HFFc6 (cell line): ENCODE measurements around the gene PILRB. TPM values are rescaled to one million over a fixed set of nuclear protein-coding genes. Genes with fewer than 3 reads are reported as not detected.
"Not testable (repeated sequence)": the region's sequence is repeated elsewhere in the genome, so short reads cannot be mapped to it uniquely, and the experiment has no call there.

Experiments
- DNase-seq: peaks from one replicate; pipeline ENCODE4 v3.0.0-alpha.2; 2018
- H3K27ac Mint-ChIP-seq: 2 replicates; pipeline ENCODE4 v1.8.0; 2020; ENCODE audit warnings: mild to moderate bottlenecking, mixed read lengths
- H3K27me3 Mint-ChIP-seq: 2 replicates; pipeline ENCODE4 v1.8.0; 2021; ENCODE audit warnings: mild to moderate bottlenecking, moderate library complexity, mixed read lengths; ENCODE audit not compliant: insufficient read depth
- H3K36me3 Mint-ChIP-seq: 2 replicates; pipeline ENCODE4 v1.8.0; 2021; ENCODE audit warnings: low read depth, mixed read lengths
- H3K4me1 Mint-ChIP-seq: 2 replicates; pipeline ENCODE4 v1.8.0; 2020; ENCODE audit warnings: low read depth, mixed read lengths
- H3K4me3 Mint-ChIP-seq: 2 replicates; pipeline ENCODE4 v1.8.0; 2020; ENCODE audit warnings: mild to moderate bottlenecking, moderate library complexity, mixed read lengths
- H3K9me3 Mint-ChIP-seq: 2 replicates; pipeline ENCODE4 v1.8.0; 2020; ENCODE audit warnings: mild to moderate bottlenecking, mixed read lengths
- total RNA-seq, 6 experiments: library from RNA; stranded (reverse); fragmentation: NEBNext Ultra II Directional; extraction: Animal tissue kit (Norgen Biotek cat#: 25700); gene quantifications; 2 replicates in 1 of 6; 3 replicates in 5 of 6; pipeline ENCODE4 v1.2.3, GENCODE V29; 2021
- TF ChIP-seq, protein P1 (sequence below): fragments of 200-600 bp; sonication (generic); IDR thresholded peaks from 2 replicates; pipeline ENCODE4 v1.5.0; 2021; ENCODE audit warnings: antibody characterized with exemption, mild to moderate bottlenecking

PILRB gene
- total RNA-seq, 6 experiments from 2014 or later: 7.0 to 12.6 (median 10.6) TPM

- peaks cover 4% of the 10 kb centered on the region for H3K27me3 Mint-ChIP-seq
- TF ChIP-seq, protein P1, sequence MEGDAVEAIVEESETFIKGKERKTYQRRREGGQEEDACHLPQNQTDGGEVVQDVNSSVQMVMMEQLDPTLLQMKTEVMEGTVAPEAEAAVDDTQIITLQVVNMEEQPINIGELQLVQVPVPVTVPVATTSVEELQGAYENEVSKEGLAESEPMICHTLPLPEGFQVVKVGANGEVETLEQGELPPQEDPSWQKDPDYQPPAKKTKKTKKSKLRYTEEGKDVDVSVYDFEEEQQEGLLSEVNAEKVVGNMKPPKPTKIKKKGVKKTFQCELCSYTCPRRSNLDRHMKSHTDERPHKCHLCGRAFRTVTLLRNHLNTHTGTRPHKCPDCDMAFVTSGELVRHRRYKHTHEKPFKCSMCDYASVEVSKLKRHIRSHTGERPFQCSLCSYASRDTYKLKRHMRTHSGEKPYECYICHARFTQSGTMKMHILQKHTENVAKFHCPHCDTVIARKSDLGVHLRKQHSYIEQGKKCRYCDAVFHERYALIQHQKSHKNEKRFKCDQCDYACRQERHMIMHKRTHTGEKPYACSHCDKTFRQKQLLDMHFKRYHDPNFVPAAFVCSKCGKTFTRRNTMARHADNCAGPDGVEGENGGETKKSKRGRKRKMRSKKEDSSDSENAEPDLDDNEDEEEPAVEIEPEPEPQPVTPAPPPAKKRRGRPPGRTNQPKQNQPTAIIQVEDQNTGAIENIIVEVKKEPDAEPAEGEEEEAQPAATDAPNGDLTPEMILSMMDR: no peak
- H3K4me3 Mint-ChIP-seq: no peak overlapping the region
- no peaks in the 10 kb centered on the region for H3K36me3 Mint-ChIP-seq
- H3K27ac Mint-ChIP-seq: no peak overlapping the region
- no peaks in the 10 kb centered on the region; the same call in 1 of the 2 replicates for H3K9me3 Mint-ChIP-seq
- H3K4me1 Mint-ChIP-seq: peaks cover 16% of the 10 kb centered on the region
- DNase-seq: no peak
Observed at GRCh38 chr7:100380196-100380595, 22.3 kb downstream of the PILRB start.

- not testable (repeated sequence) for H3K4me3 Mint-ChIP-seq, DNase-seq, H3K9me3 Mint-ChIP-seq, H3K36me3 Mint-ChIP-seq, H3K27ac Mint-ChIP-seq, H3K27me3 Mint-ChIP-seq
- H3K4me1 Mint-ChIP-seq: peaks cover 16% of the 10 kb centered on the region
Observed at GRCh38 chr7:100381531-100382233, 23.8 kb downstream of the PILRB start.

DNA sequence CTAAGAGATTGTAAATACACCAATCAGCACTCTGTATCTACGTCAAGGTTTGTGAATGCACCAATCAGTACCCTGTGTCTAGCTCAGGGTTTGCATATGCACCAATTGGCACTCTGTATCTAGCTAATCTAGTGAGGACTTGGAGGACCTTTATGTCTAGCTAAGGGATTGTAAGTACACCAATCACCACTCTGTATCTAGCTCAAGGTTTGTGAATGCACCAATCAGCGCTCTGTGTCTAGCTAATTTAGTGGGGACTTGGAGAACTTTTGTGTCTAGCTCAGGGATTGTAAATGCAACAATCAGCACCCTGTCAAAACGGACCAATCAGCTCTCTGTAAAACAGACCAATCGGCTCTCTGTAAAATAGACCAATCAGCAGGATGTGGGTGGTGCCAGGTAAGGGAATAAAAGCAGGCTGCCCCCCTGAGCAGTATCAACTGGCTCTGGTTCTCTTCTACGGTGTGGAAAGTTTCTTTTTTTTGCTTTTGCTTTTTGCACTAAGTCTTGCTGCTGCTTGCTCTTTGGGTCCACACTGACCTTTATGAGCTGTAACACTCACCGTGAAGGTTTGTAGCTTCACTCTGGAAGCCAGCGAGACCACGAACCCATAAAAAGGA, 24.4 kb downstream of the PILRB start:
- H3K9me3 Mint-ChIP-seq, H3K4me3 Mint-ChIP-seq, H3K27ac Mint-ChIP-seq, H3K27me3 Mint-ChIP-seq, H3K36me3 Mint-ChIP-seq, DNase-seq: not testable (repeated sequence)
- H3K4me1 Mint-ChIP-seq: peaks cover 16% of the 10 kb centered on the region

DNA sequence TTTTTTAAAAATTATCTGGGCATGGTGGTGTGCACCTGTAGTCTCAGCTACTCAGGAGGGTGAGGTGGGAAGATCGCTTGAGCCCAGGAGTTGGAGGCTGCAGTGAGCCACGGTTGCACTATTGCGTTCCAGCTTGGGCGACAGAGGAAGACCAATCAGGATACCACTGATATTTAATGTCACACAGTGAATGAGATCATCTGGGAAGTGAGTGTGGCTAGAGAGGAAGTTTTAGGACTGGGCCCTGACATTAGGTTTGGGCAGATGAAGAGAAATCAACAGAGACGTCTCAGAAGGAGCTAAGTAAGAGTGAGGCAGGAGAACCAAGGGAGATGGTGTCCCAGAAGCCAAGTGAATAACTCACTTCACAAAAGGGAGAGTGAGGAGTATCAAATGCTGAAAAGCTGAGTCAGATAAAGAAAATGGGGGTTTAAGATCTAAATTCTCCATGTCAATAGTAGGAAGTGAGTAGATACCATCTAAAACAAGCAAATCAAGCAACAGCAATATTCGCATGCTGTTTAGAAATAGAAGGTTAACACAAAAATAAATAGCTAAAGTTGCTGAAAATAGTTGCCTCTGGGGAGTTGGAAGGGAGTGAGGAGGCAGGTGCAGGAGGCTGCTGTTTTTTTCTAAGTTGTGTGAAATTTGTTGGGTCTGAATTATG, 26.8 kb downstream of the PILRB start:
- Mint-ChIP-seq H3K9me3 (no peaks in the 10 kb centered on the region; the same call in 1 of the 2 replicates), H3K27me3 (peaks cover 16% of the 10 kb centered on the region), H3K36me3 (no peaks in the 10 kb centered on the region), H3K4me3 (no peak overlapping the region), H3K4me1 (peaks cover 16% of the 10 kb centered on the region), H3K27ac (no peak overlapping the region)
- DNase-seq: no peak
- TF ChIP-seq, protein P1: no peak

GRCh38 chr7:100386940-100387339, 29.0 kb downstream of the PILRB start:
- DNase-seq: no peak
- Mint-ChIP-seq H3K9me3 (no peaks in the 10 kb centered on the region; the same call in 1 of the 2 replicates), H3K36me3 (no peaks in the 10 kb centered on the region), H3K27me3 (peaks cover 22% of the 10 kb centered on the region), H3K4me1 (peaks cover 16% of the 10 kb centered on the region), H3K27ac (no peak overlapping the region), H3K4me3 (no peak overlapping the region)
- TF ChIP-seq, protein P1: no peak

- no peaks in the 10 kb centered on the region for H3K36me3 Mint-ChIP-seq
- H3K4me3 Mint-ChIP-seq: no peak overlapping the region
- no peaks in the 10 kb centered on the region for H3K9me3 Mint-ChIP-seq
- TF ChIP-seq, protein P1: no peak
- H3K4me1 Mint-ChIP-seq: peaks cover 20% of the 10 kb centered on the region
- H3K27ac Mint-ChIP-seq: no peak overlapping the region
- H3K27me3 Mint-ChIP-seq: peaks cover 25% of the 10 kb centered on the region
- DNase-seq: no peak
Observed at GRCh38 chr7:100387695-100388094, 29.8 kb downstream of the PILRB start.
